HepG2 (cell line): Measurements from ENCODE around the gene MAPK9. TPM values are rescaled to one million over a fixed set of nuclear protein-coding genes. Genes with fewer than 3 reads are reported as not detected.

Source experiments
- ADNP ChIP-seq: sonication (generic); formaldehyde crosslinking; IDR thresholded peaks from 2 replicates; pipeline ENCODE4 v1.4.0; 2020; ENCODE audit warnings: missing genetic modification reagents
- ESRRA ChIP-seq: sonication (generic); formaldehyde crosslinking; IDR thresholded peaks from 2 replicates; pipeline ENCODE4 v1.5.1; 2020; ENCODE audit warnings: mild to moderate bottlenecking, low read depth, missing genetic modification reagents
- ETV6 ChIP-seq: sonication (generic); formaldehyde crosslinking; conservative IDR thresholded peaks from 2 replicates; pipeline ENCODE4 v1.4.0; 2020; ENCODE audit warnings: missing genetic modification reagents
- FOXA3 ChIP-seq: IDR thresholded peaks from 2 replicates; pipeline ENCODE4 v1.6.1; 2016; ENCODE audit warnings: missing genetic modification reagents, missing compliant biosample characterization
- KDM5B ChIP-seq: sonication (generic); formaldehyde crosslinking; IDR thresholded peaks from 2 replicates; pipeline ENCODE4 v1.4.0; 2020; ENCODE audit warnings: missing genetic modification reagents, mild to moderate bottlenecking, borderline replicate concordance
- NRL ChIP-seq: sonication (generic); formaldehyde crosslinking; IDR thresholded peaks from 2 replicates; pipeline ENCODE4 v1.5.0; 2020; ENCODE audit warnings: missing genetic modification reagents, mild to moderate bottlenecking, moderate library complexity, borderline replicate concordance
- PHF20 ChIP-seq: sonication (generic); formaldehyde crosslinking; IDR thresholded peaks from 2 replicates; pipeline ENCODE4 v1.5.0; 2020; ENCODE audit warnings: mild to moderate bottlenecking, missing genetic modification reagents
- POGK ChIP-seq: sonication (generic); formaldehyde crosslinking; conservative IDR thresholded peaks from 2 replicates; pipeline ENCODE4 v1.8.0; 2022; ENCODE audit warnings: mild to moderate bottlenecking, moderate library complexity, missing genetic modification reagents
- RERE ChIP-seq: IDR thresholded peaks from 2 replicates; pipeline ENCODE4 v1.6.1; 2016; ENCODE audit warnings: low read depth, missing genetic modification reagents, missing compliant biosample characterization
- SNAI1 ChIP-seq: sonication (generic); formaldehyde crosslinking; IDR thresholded peaks from 2 replicates; pipeline ENCODE4 v1.5.0; 2020; ENCODE audit warnings: mild to moderate bottlenecking, missing genetic modification reagents, borderline replicate concordance
- SP5 ChIP-seq: IDR thresholded peaks from 2 replicates; pipeline ENCODE4 v1.6.1; 2016; ENCODE audit warnings: low read depth, borderline replicate concordance
- SRSF9 ChIP-seq: fragments of 200-400 bp; formaldehyde crosslinking; IDR thresholded peaks from 2 replicates; pipeline ENCODE4 v1.6.1; 2018; ENCODE audit warnings: borderline replicate concordance, mild to moderate bottlenecking, low read depth, low read length; ENCODE audit not compliant: insufficient read depth, poor library complexity, severe bottlenecking
- ZBTB14 ChIP-seq: sonication (generic); formaldehyde crosslinking; IDR thresholded peaks from 2 replicates; pipeline ENCODE4 v1.4.0; 2020; ENCODE audit warnings: missing genetic modification reagents
- ZBTB42 ChIP-seq: sonication (generic); formaldehyde crosslinking; IDR thresholded peaks from 2 replicates; pipeline ENCODE4 v1.5.0; 2020; ENCODE audit warnings: mild to moderate bottlenecking, missing genetic modification reagents
- ZBTB7A ChIP-seq: sonication (generic); formaldehyde crosslinking; IDR thresholded peaks from 2 replicates; pipeline ENCODE4 v1.8.0; 2022; ENCODE audit warnings: mild to moderate bottlenecking, missing genetic modification reagents
- ZEB1 ChIP-seq: IDR thresholded peaks from 2 replicates; pipeline ENCODE4 v1.6.1; 2012; ENCODE audit warnings: mild to moderate bottlenecking, low read depth, inconsistent platforms; ENCODE audit not compliant: insufficient replicate concordance
- ZNF256 ChIP-seq: sonication (generic); formaldehyde crosslinking; conservative IDR thresholded peaks from 2 replicates; pipeline ENCODE4 v1.4.0; 2020; ENCODE audit warnings: missing genetic modification reagents
- ZNF33A ChIP-seq: sonication (generic); formaldehyde crosslinking; IDR thresholded peaks from 2 replicates; pipeline ENCODE4 v1.5.1; 2020; ENCODE audit warnings: missing genetic modification reagents, mild to moderate bottlenecking, moderate library complexity, borderline replicate concordance
- ZNF562 ChIP-seq: sonication (generic); formaldehyde crosslinking; IDR thresholded peaks from 2 replicates; pipeline ENCODE4 v1.8.0; 2022; ENCODE audit warnings: missing genetic modification reagents, borderline replicate concordance
- ZNF572 ChIP-seq: sonication (generic); formaldehyde crosslinking; IDR thresholded peaks from 2 replicates; pipeline ENCODE4 v1.5.1; 2020; ENCODE audit warnings: mild to moderate bottlenecking, missing genetic modification reagents
- ZNF768 ChIP-seq: sonication (generic); formaldehyde crosslinking; IDR thresholded peaks from 2 replicates; pipeline ENCODE4 v1.4.0; 2020; ENCODE audit warnings: missing genetic modification reagents
- polyA plus RNA-seq, 8 experiments: library from polyadenylated mRNA; depleted of rRNA in 3 of 8; stranded (reverse) in 7 of 8; unstranded in 1 of 8; fragments of >200 nt; fragmentation: Illumina TruSeq in 4 of 8; extraction: Trizol in 4 of 8; gene quantifications; 2 replicates each; pipeline versions ENCODE4 v1.2.1 to v1.2.3, GENCODE V29; 2011 to 2016; ENCODE audit warnings: low read depth in 4 of 8, missing spikeins in 1 of 8, mixed read lengths in 1 of 8; ENCODE audit not compliant: insufficient read depth in 1 of 8
- total RNA-seq, 5 experiments: library from RNA; depleted of rRNA; stranded (reverse); fragments of >200 nt; fragmentation: Illumina TruSeq; extraction: Trizol; gene quantifications; 2 replicates each; pipeline ENCODE4 v1.2.3, GENCODE V29; 2016; ENCODE audit warnings: low read depth in 1 of 5

MAPK9 gene
- total and polyA plus RNA-seq, 2 of the 13 experiments (the other 11 are each of a cell fraction or from before 2014, with no cell fraction given): 30.1 to 56.1 TPM

- no peak for TF ChIP-seq RERE (CRISPR knock-in tag)
- no peak for TF ChIP-seq ETV6 (CRISPR knock-in tag)
- TF ChIP-seq SRSF9: no peak
- no peak for TF ChIP-seq ZBTB7A (CRISPR knock-in tag)
- peak; percentile 90 for TF ChIP-seq ZBTB42 (CRISPR knock-in tag)
- no peak for TF ChIP-seq ZNF33A (CRISPR knock-in tag)
- TF ChIP-seq SP5 (CRISPR knock-in tag): no peak
- no peak for TF ChIP-seq NRL (CRISPR knock-in tag)
- TF ChIP-seq PHF20 (CRISPR knock-in tag): no peak
- TF ChIP-seq ZNF562 (CRISPR knock-in tag): no peak
- peak; percentile 60 for TF ChIP-seq ZEB1
- no peak for TF ChIP-seq ZBTB14 (CRISPR knock-in tag)
- no peak for TF ChIP-seq ZNF256 (CRISPR knock-in tag)
- TF ChIP-seq ZNF572 (CRISPR knock-in tag): no peak
- TF ChIP-seq KDM5B (CRISPR knock-in tag): no peak
- no peak for TF ChIP-seq ZNF768 (CRISPR knock-in tag)
- peak; percentile 66; the same call in 1 of the 2 replicates for TF ChIP-seq ESRRA (CRISPR knock-in tag)
- TF ChIP-seq FOXA3: peak; percentile 67
- no peak for TF ChIP-seq POGK (CRISPR knock-in tag)
- TF ChIP-seq ADNP (CRISPR knock-in tag): no peak
- no peak for TF ChIP-seq SNAI1
These were observed 11.5 kb upstream of the MAPK9 start (continued) for GRCh38 chr5:180303226-180304015.
